Fibroblast of peridontal ligament (primary cell): ENCODE results near the gene TBC1D22A.

Source experiments
- DNase-seq: peaks from one replicate; pipeline ENCODE4 v3.0.0-alpha.2; 2010; ENCODE audit errors: extremely low read depth

The TBC1D22A gene

GRCh38 chr22:47013861-47014635 is 251.6 kb downstream of the TBC1D22A start:
- DNase-seq, result no peak

DNA sequence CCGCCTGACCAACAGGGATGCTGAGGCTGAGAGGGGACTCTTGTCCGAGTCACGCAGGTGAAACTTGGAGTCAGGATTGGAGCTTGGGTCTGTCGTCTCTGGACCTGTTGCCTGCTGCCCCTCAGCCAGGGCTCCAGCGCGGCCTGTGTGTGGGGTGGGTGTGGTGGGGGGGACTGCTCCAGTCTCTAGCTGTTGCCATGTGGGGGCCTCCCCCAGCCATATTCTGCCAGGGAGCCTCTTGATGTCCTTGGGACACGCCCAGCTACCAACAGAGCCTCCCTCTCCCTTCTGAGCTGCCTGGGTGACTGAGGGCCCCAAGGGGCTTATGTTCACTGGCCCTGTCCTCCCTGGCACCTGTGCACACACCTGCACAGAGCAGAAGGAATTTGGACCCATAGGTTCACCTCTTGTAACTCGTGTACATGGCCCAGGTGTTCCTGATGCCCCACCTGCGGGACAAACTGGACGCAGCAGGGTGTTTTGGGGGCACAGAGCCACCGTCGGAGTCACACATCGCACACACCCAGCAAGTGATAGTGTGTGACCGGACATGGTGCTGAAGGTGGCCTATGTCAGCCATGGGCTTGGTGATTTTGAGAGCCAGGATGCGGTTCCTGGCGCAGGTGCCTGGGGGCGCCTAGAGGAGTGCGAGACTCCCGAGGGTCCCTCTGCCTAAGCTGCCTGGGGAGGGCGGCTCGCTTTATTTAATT is 252.3 kb downstream of the TBC1D22A start:
- no peak for DNase-seq

GRCh38 chr22:47015589-47016178 is 253.2 kb downstream of the TBC1D22A start:
- DNase-seq, result no peak

DNA sequence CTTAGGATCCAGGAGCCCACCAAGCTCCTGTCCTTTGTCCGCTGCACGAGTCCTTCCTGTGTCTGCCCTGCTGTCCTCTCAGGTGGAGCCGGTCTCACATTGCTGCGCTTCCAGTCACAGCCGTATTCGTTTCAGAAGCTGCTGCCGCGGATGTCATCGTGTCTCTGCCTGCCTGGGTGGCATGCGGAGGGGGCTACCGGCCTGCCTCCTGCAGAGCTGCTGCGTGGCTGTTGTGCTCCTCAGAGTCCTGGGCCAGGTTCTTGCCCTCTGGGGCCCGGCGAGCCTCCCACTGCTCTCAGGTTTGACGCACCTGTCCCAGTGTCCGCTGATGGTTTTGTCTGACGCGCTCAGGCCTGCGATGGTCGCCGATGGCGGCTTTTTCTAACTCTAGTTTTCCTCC is 254.2 kb downstream of the TBC1D22A start:
- DNase-seq, result no peak

DNA sequence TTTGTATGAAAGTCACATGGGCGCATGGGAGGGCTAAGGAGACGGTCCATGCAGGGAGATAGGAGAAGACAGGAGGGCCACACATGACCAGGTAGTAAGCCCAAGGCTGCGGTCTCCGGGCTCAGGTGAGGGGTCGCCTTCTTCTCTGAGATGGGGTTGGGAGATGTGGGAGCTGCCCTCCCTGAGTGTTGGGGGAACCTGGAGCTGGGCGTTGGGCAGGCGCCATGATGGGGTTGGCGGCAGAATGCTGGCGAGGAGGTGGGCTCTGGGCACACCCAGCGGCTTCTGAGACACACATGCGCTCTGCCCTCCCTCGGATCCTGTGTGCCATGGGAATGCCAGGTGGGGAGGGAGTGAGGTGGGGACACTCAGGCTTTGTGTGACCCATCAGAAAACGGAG is 254.8 kb downstream of the TBC1D22A start:
- no peak for DNase-seq

DNA sequence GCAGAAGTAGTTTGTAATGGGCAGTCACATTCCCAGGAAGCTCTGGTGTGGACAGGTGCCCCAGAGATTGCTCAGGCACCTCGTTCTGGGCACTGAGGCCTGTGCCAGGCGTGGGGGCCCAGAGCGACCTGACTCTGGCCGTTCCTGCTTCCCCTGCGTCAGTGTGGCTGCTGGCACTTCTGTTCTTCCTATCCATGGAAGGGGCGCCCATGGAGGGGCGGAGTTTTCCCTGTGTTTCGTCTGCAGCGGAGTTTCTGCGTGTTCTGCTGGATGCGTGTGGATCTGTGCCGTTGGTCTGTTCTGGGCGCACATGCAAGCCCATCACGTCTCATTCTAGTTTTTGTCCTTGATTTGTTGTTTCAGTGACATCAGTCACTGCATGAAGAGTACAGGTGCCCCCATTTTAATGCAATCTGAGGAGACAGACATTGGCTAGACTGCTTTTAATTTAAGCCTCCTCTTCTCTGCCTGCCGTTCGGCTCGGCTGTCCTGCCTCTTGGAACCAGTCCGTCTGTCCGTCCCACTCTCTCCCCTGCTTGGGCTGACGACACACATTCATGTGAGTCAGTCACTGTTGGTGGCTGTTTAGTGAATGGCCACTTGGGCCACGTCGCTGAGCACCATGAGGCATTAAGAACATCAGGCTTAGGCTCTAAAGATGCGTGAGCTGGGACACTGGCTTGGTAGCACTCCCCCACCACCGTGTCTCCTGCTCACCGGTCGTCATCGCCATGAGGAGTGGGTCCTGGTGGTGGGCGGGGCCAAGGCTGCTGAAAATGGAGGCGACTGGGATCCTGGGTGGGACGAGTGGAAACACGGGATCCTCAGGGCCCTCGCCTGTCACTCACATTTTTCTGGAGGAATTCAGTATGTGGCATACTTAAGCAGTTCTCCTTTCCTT is 255.8 kb downstream of the TBC1D22A start:
- no peak for DNase-seq

- no peak for DNase-seq
Observed at GRCh38 chr22:47019012-47019790, 256.8 kb downstream of the TBC1D22A start.

DNA sequence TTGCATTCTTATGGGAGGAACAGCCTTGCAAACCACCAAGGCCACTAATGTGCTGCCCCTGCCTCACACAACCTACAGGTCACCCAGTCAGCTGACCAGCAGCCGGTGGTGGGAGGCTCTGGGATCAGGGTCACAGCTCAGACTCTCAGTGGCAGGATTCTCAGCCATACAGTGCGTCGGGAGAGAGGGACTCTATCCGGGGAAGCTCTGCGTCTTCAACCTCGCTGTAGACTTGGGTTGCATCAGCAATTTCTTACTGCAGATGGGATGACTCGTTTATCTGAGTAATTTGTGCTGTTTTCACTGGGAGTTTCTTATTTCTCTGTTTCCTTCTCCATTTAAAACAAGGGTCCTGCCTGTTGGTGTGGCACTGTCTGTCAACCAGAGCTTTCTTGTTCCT is 257.7 kb downstream of the TBC1D22A start:
- DNase-seq, result peak; percentile 38

- no peak for DNase-seq
Observed at GRCh38 chr22:47021371-47022074, 259.1 kb downstream of the TBC1D22A start.

GRCh38 chr22:47022075-47022473 is 259.6 kb downstream of the TBC1D22A start:
- DNase-seq, result no peak

DNA sequence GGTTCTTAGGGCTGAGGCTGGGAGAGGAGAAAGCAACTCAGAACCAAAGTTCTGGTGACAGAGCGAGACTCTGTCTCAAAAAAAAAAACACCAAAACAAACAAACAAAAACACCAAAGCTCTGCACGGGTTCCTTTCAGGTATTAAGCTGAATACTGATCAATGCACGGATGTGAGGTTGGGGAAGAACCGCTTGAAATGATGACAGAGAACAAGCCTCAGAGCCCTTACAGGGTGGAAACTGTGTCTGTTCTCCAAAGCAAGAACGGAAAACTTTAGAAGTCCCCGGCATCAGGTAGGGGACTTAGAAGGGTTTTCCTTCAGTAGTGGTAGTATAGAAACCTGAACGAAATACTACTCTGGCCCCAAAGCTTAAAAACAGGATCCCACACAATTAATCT is 260.0 kb downstream of the TBC1D22A start:
- no peak for DNase-seq

DNA sequence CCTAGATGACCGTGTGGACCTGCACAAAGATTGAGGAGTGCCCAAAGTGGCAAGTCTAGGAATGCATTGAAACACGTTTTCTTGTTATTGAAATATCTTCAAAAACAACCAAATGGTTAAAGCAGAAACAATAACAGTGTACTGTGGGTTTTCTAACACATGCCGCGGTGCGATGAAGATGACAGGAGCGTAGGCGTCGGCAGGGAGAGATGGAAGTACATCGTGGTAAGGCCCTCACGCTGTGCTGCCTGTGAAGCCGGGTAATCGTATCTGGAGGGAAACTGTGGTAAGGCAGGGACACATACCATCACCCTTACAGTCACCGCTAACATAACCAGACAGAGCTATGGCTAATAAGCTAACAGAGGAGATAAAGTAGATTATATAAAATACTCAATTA is 261.4 kb downstream of the TBC1D22A start:
- DNase-seq, result no peak

DNA sequence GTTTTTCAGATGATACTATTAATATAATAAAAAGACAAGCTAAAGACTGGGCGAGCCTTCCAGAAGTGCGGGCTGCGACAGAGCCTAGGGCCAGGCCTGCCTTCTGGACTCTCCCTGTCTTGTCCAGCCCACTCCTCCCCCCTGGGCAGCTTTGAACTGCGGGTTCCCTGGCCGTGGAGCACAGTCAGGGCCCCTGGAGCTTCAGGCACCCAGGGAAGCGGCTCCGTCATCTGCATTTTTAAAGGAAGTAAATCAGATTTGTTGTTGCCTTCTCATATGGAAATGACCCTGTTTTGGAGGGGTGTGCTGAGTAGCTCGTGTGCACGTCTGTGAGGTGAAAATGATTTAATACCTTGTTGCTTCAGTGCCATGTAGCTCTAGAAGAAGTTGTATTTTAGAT is 265.3 kb downstream of the TBC1D22A start:
- no peak for DNase-seq

- DNase-seq, result no peak
Observed at GRCh38 chr22:47029244-47030074, 267.0 kb downstream of the TBC1D22A start.

GRCh38 chr22:47030143-47030661 is 267.8 kb downstream of the TBC1D22A start:
- DNase-seq, result peak; percentile 14

DNA sequence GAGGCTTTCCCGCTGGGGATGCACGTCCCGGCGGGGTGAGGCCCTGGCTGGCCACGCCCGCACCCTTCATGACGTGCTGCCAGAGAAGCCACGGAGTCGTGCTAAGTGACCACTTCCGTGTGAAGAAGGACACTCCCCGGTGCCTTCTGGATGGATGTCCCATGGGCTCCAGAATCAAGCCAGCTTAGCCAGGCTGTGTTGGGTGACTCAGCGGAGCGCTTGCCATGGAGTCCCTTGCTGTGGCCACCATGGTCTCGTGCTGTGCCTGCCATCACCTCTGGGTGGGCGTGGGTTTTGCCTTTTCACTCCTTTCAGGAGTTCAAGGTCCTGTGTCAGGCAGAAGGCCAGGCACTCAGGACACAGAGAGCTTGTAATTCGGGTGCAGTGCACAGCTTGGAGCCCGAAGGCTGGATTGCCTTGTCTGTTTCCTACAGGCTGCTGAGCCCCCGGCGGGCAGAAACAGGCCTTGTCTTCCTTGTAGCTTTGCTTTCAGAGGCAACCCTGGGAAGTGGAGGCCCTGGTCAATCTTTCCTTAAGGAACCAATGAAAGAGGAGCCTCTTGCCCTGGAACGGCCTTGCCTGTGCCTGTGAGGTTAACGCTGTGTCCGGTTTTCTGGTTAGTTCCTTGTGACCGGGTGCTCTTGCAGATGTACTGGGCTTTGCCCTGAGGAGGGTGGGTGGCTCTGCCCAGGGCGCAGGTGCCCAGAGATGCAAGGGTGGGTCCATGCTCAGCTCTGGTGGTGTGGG is 268.6 kb downstream of the TBC1D22A start:
- no peak for DNase-seq

- no peak for DNase-seq
Observed at GRCh38 chr22:47031628-47031915, 269.1 kb downstream of the TBC1D22A start.

DNA sequence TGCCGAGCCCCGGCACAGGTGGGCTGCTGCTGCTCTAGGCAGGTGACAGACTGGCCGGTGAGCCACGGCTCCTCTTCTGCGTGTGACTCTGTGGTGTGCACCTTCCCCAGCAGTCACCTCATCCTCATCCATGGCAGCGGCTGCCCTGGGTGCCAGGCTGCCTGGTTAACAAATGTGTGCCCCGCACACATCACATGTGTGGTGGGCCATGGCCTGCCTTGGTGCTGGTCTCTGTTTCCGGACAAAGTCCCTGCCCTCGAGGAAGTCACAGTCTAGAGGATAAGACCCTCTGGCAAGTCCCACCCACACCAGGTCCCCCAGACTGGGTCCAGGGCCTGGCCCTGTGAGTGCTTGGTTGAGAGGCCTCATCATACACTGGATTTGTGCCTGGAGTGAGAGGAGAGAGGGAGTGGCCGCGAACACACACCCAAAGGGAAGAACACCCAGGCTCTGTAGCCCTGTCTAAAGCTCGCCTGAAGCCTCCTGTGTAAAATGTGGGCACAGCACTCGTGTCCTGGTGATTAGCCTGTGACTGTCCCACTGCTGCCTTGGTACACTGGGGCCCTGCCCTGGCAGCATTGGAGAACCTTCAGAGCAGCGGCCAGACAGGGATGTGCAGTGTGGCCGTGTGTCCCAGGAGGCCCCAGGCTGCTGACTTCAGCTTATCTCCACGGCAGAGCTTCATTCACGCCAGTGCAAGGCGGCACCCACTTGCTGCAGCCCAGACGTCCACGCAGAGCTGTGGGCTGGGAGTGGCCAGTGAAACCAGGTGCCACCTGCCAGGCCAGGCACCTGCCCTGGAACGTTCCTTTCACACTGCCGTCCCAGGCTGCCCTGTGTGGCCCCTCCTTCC is 269.9 kb downstream of the TBC1D22A start:
- DNase-seq, result no peak
